Activated naive CD8-positive, alpha-beta T cell treated with anti-CD3 and anti-CD28 coated beads for 36 hours (primary cell): ENCODE results near the gene GPX3. TPM values are rescaled to one million over a fixed set of nuclear protein-coding genes. Genes with fewer than 3 reads are reported as not detected.

ENCODE experiments used
- DNase-seq: peaks from one replicate; pipeline ENCODE4 v3.0.0; 2021
- H3K27ac Mint-ChIP-seq: one replicate; pipeline ENCODE4 v1.8.0; 2022; ENCODE audit warnings: mild to moderate bottlenecking, moderate library complexity, mixed read lengths
- H3K27me3 Mint-ChIP-seq: one replicate; pipeline ENCODE4 v1.8.0; 2022; ENCODE audit warnings: mild to moderate bottlenecking, mixed read lengths
- H3K36me3 Mint-ChIP-seq: one replicate; pipeline ENCODE4 v1.8.0; 2021; ENCODE audit warnings: mild to moderate bottlenecking, mixed read lengths
- H3K4me1 Mint-ChIP-seq: one replicate; pipeline ENCODE4 v1.8.0; 2021; ENCODE audit warnings: mixed read lengths
- H3K4me3 Mint-ChIP-seq: one replicate; pipeline ENCODE4 v1.8.0; 2022; ENCODE audit warnings: mild to moderate bottlenecking, moderate library complexity, mixed read lengths
- H3K9me3 Mint-ChIP-seq: one replicate; pipeline ENCODE4 v1.8.0; 2022; ENCODE audit warnings: mixed read lengths
- total RNA-seq, 2 experiments: library from RNA; stranded (reverse); gene quantifications; one replicate each; pipeline ENCODE4 v1.2.3, GENCODE V29; 2021

The GPX3 gene
- total RNA-seq, 2 experiments from 2014 or later, result not detected

GRCh38 chr5:151036556-151036955, 16.2 kb downstream of the GPX3 start:
- H3K27ac Mint-ChIP-seq, result no peak overlapping the region
- no peak for DNase-seq
- H3K36me3 Mint-ChIP-seq, result peaks cover 25% of the 10 kb centered on the region
- H3K9me3 Mint-ChIP-seq, result no peaks in the 10 kb centered on the region
- H3K27me3 Mint-ChIP-seq, result no peaks in the 10 kb centered on the region
- H3K4me1 Mint-ChIP-seq, result no peaks in the 10 kb centered on the region
- no peak overlapping the region for H3K4me3 Mint-ChIP-seq

GRCh38 chr5:151037561-151038411, 17.4 kb downstream of the GPX3 start:
- no peaks in the 10 kb centered on the region for H3K9me3 Mint-ChIP-seq
- DNase-seq, result no peak
- H3K27ac Mint-ChIP-seq, result no peak overlapping the region
- no peaks in the 10 kb centered on the region for H3K27me3 Mint-ChIP-seq
- H3K4me3 Mint-ChIP-seq, result no peak overlapping the region
- H3K4me1 Mint-ChIP-seq, result no peaks in the 10 kb centered on the region
- peaks cover 21% of the 10 kb centered on the region for H3K36me3 Mint-ChIP-seq

GRCh38 chr5:151038412-151038745, 18.0 kb downstream of the GPX3 start:
- Mint-ChIP-seq H3K36me3 (peaks cover 20% of the 10 kb centered on the region), H3K27ac (no peak overlapping the region), H3K4me1 (no peaks in the 10 kb centered on the region)

GRCh38 chr5:151038801-151039238, 18.4 kb downstream of the GPX3 start:
- H3K27me3 Mint-ChIP-seq, result no peaks in the 10 kb centered on the region
- H3K27ac Mint-ChIP-seq, result no peak overlapping the region
- no peak for DNase-seq
- H3K4me1 Mint-ChIP-seq, result no peaks in the 10 kb centered on the region
- no peaks in the 10 kb centered on the region for H3K9me3 Mint-ChIP-seq
- H3K36me3 Mint-ChIP-seq, result peaks cover 17% of the 10 kb centered on the region
- no peak overlapping the region for H3K4me3 Mint-ChIP-seq

More at GRCh38 chr5:151038412-151038745, 18.0 kb downstream of the GPX3 start:
- Mint-ChIP-seq H3K27me3 (no peaks in the 10 kb centered on the region), H3K4me3 (no peak overlapping the region), H3K9me3 (no peaks in the 10 kb centered on the region)
- DNase-seq, result no peak

- peaks cover 13% of the 10 kb centered on the region for H3K36me3 Mint-ChIP-seq
- H3K4me1 Mint-ChIP-seq, result no peaks in the 10 kb centered on the region
- H3K4me3 Mint-ChIP-seq, result no peak overlapping the region
- no peak for DNase-seq
- no peaks in the 10 kb centered on the region for H3K9me3 Mint-ChIP-seq
- H3K27me3 Mint-ChIP-seq, result no peaks in the 10 kb centered on the region
- no peak overlapping the region for H3K27ac Mint-ChIP-seq
These were observed 19.3 kb downstream of the GPX3 start for GRCh38 chr5:151039665-151040064.

- Mint-ChIP-seq H3K27me3 (no peaks in the 10 kb centered on the region), H3K36me3 (peaks cover 12% of the 10 kb centered on the region), H3K9me3 (no peaks in the 10 kb centered on the region), H3K27ac (no peak overlapping the region), H3K4me1 (no peaks in the 10 kb centered on the region), H3K4me3 (no peak overlapping the region)
- no peak for DNase-seq
These were observed 19.9 kb downstream of the GPX3 start for GRCh38 chr5:151040211-151040747.

GRCh38 chr5:151041577-151042268, 21.3 kb downstream of the GPX3 start:
- no peak overlapping the region for H3K4me3 Mint-ChIP-seq
- H3K27ac Mint-ChIP-seq, result no peak overlapping the region

GRCh38 chr5:151042453-151043093, 22.2 kb downstream of the GPX3 start:
- peaks cover 24% of the 10 kb centered on the region for H3K36me3 Mint-ChIP-seq
- H3K9me3 Mint-ChIP-seq, result no peaks in the 10 kb centered on the region
- no peak overlapping the region for H3K27ac Mint-ChIP-seq
- no peaks in the 10 kb centered on the region for H3K4me1 Mint-ChIP-seq
- H3K27me3 Mint-ChIP-seq, result no peaks in the 10 kb centered on the region
- no peak overlapping the region for H3K4me3 Mint-ChIP-seq
- DNase-seq, result no peak

More at GRCh38 chr5:151041577-151042268, 21.3 kb downstream of the GPX3 start:
- Mint-ChIP-seq H3K9me3 (no peaks in the 10 kb centered on the region), H3K4me1 (no peaks in the 10 kb centered on the region), H3K36me3 (peaks cover 19% of the 10 kb centered on the region), H3K27me3 (no peaks in the 10 kb centered on the region)
- DNase-seq, result no peak

GRCh38 chr5:151047814-151048425, 27.5 kb downstream of the GPX3 start:
- H3K9me3 Mint-ChIP-seq, result no peaks in the 10 kb centered on the region
- H3K27me3 Mint-ChIP-seq, result no peaks in the 10 kb centered on the region
- H3K27ac Mint-ChIP-seq, result no peak overlapping the region
- peaks cover 11% of the 10 kb centered on the region for H3K4me1 Mint-ChIP-seq
- peaks cover 35% of the 10 kb centered on the region for H3K36me3 Mint-ChIP-seq
- H3K4me3 Mint-ChIP-seq, result no peak overlapping the region
- DNase-seq, result peak; percentile 27

- Mint-ChIP-seq H3K27me3 (no peaks in the 10 kb centered on the region), H3K4me1 (peaks cover 11% of the 10 kb centered on the region), H3K36me3 (peaks cover 35% of the 10 kb centered on the region), H3K27ac (no peak overlapping the region), H3K4me3 (no peak overlapping the region), H3K9me3 (no peaks in the 10 kb centered on the region)
- no peak for DNase-seq
These were observed 28.1 kb downstream of the GPX3 start for GRCh38 chr5:151048526-151048925.

- H3K36me3 Mint-ChIP-seq, result peaks cover 23% of the 10 kb centered on the region
These were observed 30.9 kb downstream of the GPX3 start for GRCh38 chr5:151051066-151051930.

GRCh38 chr5:151051931-151052608, 31.7 kb downstream of the GPX3 start:
- DNase-seq, result no peak
- peaks cover 11% of the 10 kb centered on the region for H3K4me1 Mint-ChIP-seq
- no peaks in the 10 kb centered on the region for H3K9me3 Mint-ChIP-seq
- peaks cover 24% of the 10 kb centered on the region for H3K36me3 Mint-ChIP-seq
- H3K27me3 Mint-ChIP-seq, result no peaks in the 10 kb centered on the region
- no peak overlapping the region for H3K27ac Mint-ChIP-seq
- no peak overlapping the region for H3K4me3 Mint-ChIP-seq

More at GRCh38 chr5:151051066-151051930, 30.9 kb downstream of the GPX3 start:
- Mint-ChIP-seq H3K9me3 (no peaks in the 10 kb centered on the region), H3K27ac (peak overlapping the region; percentile 64), H3K27me3 (no peaks in the 10 kb centered on the region), H3K4me1 (peaks cover 11% of the 10 kb centered on the region), H3K4me3 (no peak overlapping the region)
- peak; percentile 62 for DNase-seq

- Mint-ChIP-seq H3K4me1 (peaks cover 11% of the 10 kb centered on the region), H3K9me3 (no peaks in the 10 kb centered on the region), H3K36me3 (peaks cover 23% of the 10 kb centered on the region), H3K4me3 (no peak overlapping the region), H3K27me3 (no peaks in the 10 kb centered on the region), H3K27ac (no peak overlapping the region)
- no peak for DNase-seq
These were observed 32.4 kb downstream of the GPX3 start for GRCh38 chr5:151052836-151053235.
